ENCODE measurements around the gene HOXA6. TPM values are rescaled to one million over a fixed set of nuclear protein-coding genes. Genes with fewer than 3 reads are reported as not detected.

The HOXA6 gene
- total and polyA plus RNA-seq, 2 donors (not counting 1 experiment from before 2014, with no cell fraction given), result 0.18 to 0.49 TPM

GRCh38 chr7:27176524-27176845 lies 28.9 kb upstream of the HOXA6 start:
- Histone ChIP-seq H3K36me3 (replicated peaks in 1 of 2; ENCODE audit: control extremely low read depth in 1 of 2, control insufficient read depth in 1 of 2, extremely low read depth in 1 of 2, insufficient read depth in 2 of 2, low read length in 1 of 2) (no peaks in the 10 kb centered on the region), H3K27me3 (replicated peaks in 1 of 4; ENCODE audit: control extremely low read depth in 1 of 4, control insufficient read depth in 3 of 4, insufficient read depth in 4 of 4, low read length in 3 of 4) (peaks cover 0 to 94% (median 72%) of the 10 kb centered on the region in 4 experiments), H3K27ac (ENCODE audit: low read length in 2 of 2) (no peak overlapping the region), H3K4me1 (ENCODE audit: control insufficient read depth in 2 of 2, insufficient read depth in 2 of 2, low read length in 2 of 2) (peaks cover 33 to 46% of the 10 kb centered on the region in 2 donors), H2AFZ (ENCODE audit: insufficient read depth, low read depth, low read length, poor library complexity, severe bottlenecking) (no peak overlapping the region), H3K9ac (ENCODE audit: low read length) (no peak overlapping the region), H3K9me3 (ENCODE audit: control extremely low read depth in 1 of 3, control insufficient read depth in 2 of 3, insufficient read depth in 1 of 3, low read length in 2 of 3) (peaks cover 0 to 55% (median 10%) of the 10 kb centered on the region in 3 donors), H4K20me1 (ENCODE audit: control insufficient read depth, insufficient read depth, low read length, poor library complexity, severe bottlenecking) (peaks cover 5% of the 10 kb centered on the region), H3K4me2 (replicated peaks; ENCODE audit: low read depth, low read length, poor library complexity, severe bottlenecking) (no peak overlapping the region), H3K4me3 (ENCODE audit: control extremely low read depth in 1 of 5, extremely low read depth in 1 of 5, insufficient read depth in 1 of 5, low read depth in 2 of 5, low read length in 4 of 5) (no peak overlapping the region), H3K79me2 (ENCODE audit: control insufficient read depth, insufficient read depth, low read length) (no peaks in the 10 kb centered on the region)
- intact Hi-C loops (cut with micrococcal nuclease), result no loop called here
- CTCF ChIA-PET, result interaction anchor here (1.7 kb wide), 2 partner anchors 16 to 19 kb away, joined by 5 read pairs; no protein-coding TSS in a partner anchor
- DNase-seq (no peak), ATAC-seq (ENCODE audit: low read depth) (no peak)
- Mint-ChIP-seq H3K4me1 (peaks cover 18% of the 10 kb centered on the region), H3K4me3 (no peak overlapping the region), H3K27me3 (peaks cover 59% of the 10 kb centered on the region), H3K27ac (no peak overlapping the region), H3K9me3 (ENCODE audit: insufficient read depth) (no peaks in the 10 kb centered on the region)
- POLR2A ChIA-PET, result no interaction called here
- TF ChIP-seq CTCF (IDR thresholded peaks at IDR 0.05) (no peak), EZH2 (IDR thresholded peaks at IDR 0.05; ENCODE audit: borderline replicate concordance, insufficient read depth, low read depth, low read length, poor library complexity, severe bottlenecking) (no peak)
- no CpG with 5 or more reads among the region's 3 CpGs for WGBS (ENCODE audit: insufficient coverage)

DNA sequence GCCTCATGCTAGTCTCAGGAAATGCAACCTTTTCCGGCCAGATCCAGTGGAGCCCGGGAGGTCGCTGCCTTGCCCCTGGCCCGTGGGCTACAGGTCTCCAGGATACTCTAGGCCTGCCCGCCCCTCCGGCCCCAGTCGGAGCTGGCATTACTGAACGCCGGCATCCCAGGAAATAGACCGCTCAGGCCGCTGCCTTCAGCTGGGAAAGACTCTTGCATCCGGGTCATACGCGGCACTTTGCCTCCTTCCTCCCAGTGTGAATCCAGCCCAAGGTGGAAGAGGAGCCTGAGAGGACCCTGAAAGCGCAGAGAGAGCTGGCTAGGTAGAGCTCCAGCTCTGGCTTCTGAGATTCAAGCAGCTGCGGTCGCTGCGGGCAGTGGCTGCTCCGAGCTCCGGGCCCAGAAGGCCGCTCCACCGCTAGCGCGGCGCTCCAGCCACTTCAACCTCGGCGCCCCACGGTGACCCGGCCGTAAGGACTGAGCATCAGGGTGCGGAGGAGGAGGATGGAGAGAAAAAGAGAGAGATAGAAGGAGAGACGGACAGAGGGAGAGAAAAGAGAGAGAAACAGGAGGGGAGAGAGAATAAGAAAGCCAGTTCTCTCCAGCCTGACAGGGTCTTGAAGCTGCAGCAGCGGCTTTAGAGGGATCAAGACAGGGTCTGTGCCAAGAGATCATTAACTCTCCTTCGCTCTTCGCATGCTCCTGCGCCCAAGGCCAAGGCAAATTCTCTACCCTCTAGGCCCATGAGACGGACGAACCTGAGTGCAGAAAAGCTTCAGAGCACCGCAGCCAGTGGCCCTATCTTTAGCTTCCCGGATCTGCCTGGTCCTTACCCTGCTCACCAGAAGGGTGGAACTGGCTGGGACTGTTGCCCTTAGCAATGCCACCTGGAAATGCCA lies 28.3 kb upstream of the HOXA6 start:
- 96% methylated on average over 39 of the region's 40 CpGs for WGBS (ENCODE audit: insufficient coverage)
- H3K79me2 ChIP-seq (ENCODE audit: control insufficient read depth, insufficient read depth, low read length), result no peaks in the 10 kb centered on the region
- no peak overlapping the region for H3K4me2 ChIP-seq (replicated peaks; ENCODE audit: low read depth, low read length, poor library complexity, severe bottlenecking)
- intact Hi-C loops (cut with micrococcal nuclease), result no loop called here
- no peak overlapping the region for H3K27ac ChIP-seq (ENCODE audit: low read length in 2 of 2)
- Mint-ChIP-seq H3K27me3 (peaks cover 58% of the 10 kb centered on the region), H3K4me3 (no peak overlapping the region), H3K27ac (no peak overlapping the region), H3K4me1 (peaks cover 19% of the 10 kb centered on the region), H3K9me3 (ENCODE audit: insufficient read depth) (no peaks in the 10 kb centered on the region)
- ChIA-PET POLR2A (no interaction called here), CTCF (interaction anchor here (1.7 kb wide), 2 partner anchors 15 to 20 kb away, joined by 5 read pairs; no protein-coding TSS in a partner anchor)
- peaks cover 0 to 96% (median 76%) of the 10 kb centered on the region in 4 experiments for H3K27me3 ChIP-seq (replicated peaks in 1 of 4; ENCODE audit: control extremely low read depth in 1 of 4, control insufficient read depth in 3 of 4, insufficient read depth in 4 of 4, low read length in 3 of 4)
- no peak for ATAC-seq (ENCODE audit: low read depth)
- no peaks in the 10 kb centered on the region for H3K36me3 ChIP-seq (replicated peaks in 1 of 2; ENCODE audit: control extremely low read depth in 1 of 2, control insufficient read depth in 1 of 2, extremely low read depth in 1 of 2, insufficient read depth in 2 of 2, low read length in 1 of 2)
- peaks cover 0 to 59% (median 10%) of the 10 kb centered on the region in 3 donors for H3K9me3 ChIP-seq (ENCODE audit: control extremely low read depth in 1 of 3, control insufficient read depth in 2 of 3, insufficient read depth in 1 of 3, low read length in 2 of 3)
- TF ChIP-seq EZH2 (IDR thresholded peaks at IDR 0.05; ENCODE audit: borderline replicate concordance, insufficient read depth, low read depth, low read length, poor library complexity, severe bottlenecking) (no peak), CTCF (IDR thresholded peaks at IDR 0.05) (no peak)
- no peak overlapping the region for H3K9ac ChIP-seq (ENCODE audit: low read length)
- H3K4me3 ChIP-seq (ENCODE audit: control extremely low read depth in 1 of 5, extremely low read depth in 1 of 5, insufficient read depth in 1 of 5, low read depth in 2 of 5, low read length in 4 of 5), result no peak overlapping the region
- peaks cover 8% of the 10 kb centered on the region for H4K20me1 ChIP-seq (ENCODE audit: control insufficient read depth, insufficient read depth, low read length, poor library complexity, severe bottlenecking)
- DNase-seq, result no peak
- peaks cover 33 to 50% of the 10 kb centered on the region in 2 donors for H3K4me1 ChIP-seq (ENCODE audit: control insufficient read depth in 2 of 2, insufficient read depth in 2 of 2, low read length in 2 of 2)
- no peak overlapping the region for H2AFZ ChIP-seq (ENCODE audit: insufficient read depth, low read depth, low read length, poor library complexity, severe bottlenecking)

All from B cell (primary cell).